ENCODE results near the gene WDR64.

- no peak for TF ChIP-seq CTCF (IDR thresholded peaks at IDR 0.05)
- TF ChIP-seq EP300 (IDR thresholded peaks at IDR 0.05) = no peak
These were observed 26.5 kb downstream of the WDR64 start for GRCh38 chr1:241678536-241678935.

Measured in ovary (tissue), 3 donors.